HG02938 (cell line): ENCODE measurements around the gene B3GALT6.

Source experiments
- ATAC-seq: cut with Tn5 transposase; IDR thresholded peaks from one replicate; pipeline ENCODE4 v1.9.1; 2021; ENCODE audit warnings: mild to moderate bottlenecking, moderate library complexity; ENCODE audit not compliant: unreplicated experiment

Gene B3GALT6

GRCh38 chr1:1259951-1260600 is 28.0 kb downstream of the B3GALT6 start:
- no peak for ATAC-seq

- no peak for ATAC-seq
Measured at GRCh38 chr1:1260843-1261560, 29.0 kb downstream of the B3GALT6 start.

GRCh38 chr1:1262071-1262470 is 30.0 kb downstream of the B3GALT6 start:
- no peak for ATAC-seq

DNA sequence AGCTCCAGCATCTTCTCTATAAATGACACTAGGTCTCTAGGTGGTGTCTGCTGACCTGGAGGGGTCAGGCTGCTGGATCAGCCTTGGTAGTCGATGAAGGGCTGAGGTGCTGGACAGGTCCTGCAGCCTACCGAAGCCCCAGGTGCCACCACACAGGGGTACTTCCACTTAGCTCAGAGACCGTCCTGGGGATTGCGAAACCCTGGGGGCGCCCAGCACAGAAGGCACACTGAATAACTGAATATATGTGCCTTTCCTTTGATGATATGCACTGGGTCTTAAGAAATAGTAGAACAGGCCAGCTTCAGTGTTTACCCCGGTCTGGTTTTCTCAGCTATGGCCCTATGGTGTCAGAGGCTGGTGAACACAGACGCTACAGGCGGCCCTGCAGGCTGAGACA is 30.7 kb downstream of the B3GALT6 start:
- no peak for ATAC-seq

DNA sequence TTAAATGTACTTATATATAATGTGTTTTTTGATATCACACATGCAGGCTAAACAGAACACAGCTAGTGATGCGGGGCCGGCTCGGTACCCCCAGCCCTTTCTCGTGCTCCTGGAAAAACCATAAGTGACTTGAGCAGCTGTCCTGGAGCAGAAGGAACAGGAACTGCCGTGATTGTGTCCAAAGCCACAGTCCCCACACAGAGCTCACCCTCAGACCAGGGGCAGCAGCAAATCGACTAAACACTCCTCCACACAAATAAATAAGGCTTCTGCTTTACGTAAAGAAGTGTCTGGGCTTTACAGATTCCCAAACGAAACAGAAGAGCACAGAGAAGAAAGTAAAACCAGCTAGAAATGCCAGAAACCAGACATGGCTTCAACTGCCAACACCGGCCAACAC is 32.0 kb downstream of the B3GALT6 start:
- ATAC-seq: no peak

DNA sequence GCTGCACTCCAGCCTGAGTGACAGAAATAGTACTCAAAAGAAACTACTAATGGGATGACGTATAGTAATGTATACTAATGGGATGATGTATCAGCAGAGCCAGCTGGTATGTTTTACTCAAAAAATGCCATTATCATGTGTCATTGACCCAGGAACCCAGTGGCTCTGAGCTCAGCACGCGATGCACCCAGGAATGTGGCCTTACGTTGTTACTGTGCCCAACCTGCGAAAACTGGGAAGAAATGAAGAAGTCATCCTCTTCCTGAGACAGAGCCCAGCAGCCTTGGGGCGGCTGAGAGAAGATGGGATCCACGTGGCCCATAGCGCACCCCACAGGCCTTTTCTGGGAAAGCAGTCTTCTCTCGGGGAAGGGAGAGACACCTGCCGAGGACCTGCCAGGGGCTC is 32.8 kb downstream of the B3GALT6 start:
- no peak for ATAC-seq

DNA sequence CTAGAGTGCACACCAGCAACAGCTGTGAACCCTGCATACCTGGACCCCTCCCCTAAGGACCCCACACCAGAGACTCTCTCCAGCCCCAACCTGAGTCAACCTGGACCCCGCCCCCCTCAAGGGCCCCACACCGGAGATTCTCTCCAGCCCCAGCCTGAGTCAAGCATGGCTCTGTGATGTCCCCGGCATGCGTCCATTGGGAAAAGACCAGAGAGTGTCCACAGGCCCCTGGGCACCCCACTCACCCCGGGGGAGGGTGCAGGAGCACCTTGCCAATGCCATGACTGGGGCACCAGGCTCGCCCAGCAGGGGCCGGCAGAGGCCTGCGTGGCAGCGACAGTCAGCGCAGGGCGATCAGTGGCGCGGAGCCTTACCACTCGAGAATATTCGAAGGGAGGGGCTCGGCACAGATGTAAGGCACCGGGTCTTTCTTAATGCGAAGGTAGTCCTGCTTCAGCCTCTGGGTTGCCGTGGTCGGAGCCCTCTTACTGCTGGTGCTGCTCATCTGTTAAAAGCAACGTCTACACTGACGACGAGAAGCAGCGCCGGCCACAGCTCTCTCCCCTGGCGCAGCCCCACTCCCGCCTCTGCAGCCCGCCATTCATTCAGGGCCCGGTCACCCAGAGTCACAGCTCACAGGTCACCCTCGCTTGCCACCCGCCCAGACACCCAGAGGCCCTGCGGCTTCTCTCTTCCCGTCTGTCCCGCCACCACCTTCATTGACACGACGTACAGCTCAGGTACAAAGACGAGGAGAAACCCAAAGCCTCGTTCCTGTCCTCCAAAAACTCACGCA is 35.6 kb downstream of the B3GALT6 start:
- no peak for ATAC-seq

- no peak for ATAC-seq
Measured at GRCh38 chr1:1268284-1268682, 36.2 kb downstream of the B3GALT6 start.

- ATAC-seq: no peak
Measured at GRCh38 chr1:1270813-1271212, 38.8 kb downstream of the B3GALT6 start.

DNA sequence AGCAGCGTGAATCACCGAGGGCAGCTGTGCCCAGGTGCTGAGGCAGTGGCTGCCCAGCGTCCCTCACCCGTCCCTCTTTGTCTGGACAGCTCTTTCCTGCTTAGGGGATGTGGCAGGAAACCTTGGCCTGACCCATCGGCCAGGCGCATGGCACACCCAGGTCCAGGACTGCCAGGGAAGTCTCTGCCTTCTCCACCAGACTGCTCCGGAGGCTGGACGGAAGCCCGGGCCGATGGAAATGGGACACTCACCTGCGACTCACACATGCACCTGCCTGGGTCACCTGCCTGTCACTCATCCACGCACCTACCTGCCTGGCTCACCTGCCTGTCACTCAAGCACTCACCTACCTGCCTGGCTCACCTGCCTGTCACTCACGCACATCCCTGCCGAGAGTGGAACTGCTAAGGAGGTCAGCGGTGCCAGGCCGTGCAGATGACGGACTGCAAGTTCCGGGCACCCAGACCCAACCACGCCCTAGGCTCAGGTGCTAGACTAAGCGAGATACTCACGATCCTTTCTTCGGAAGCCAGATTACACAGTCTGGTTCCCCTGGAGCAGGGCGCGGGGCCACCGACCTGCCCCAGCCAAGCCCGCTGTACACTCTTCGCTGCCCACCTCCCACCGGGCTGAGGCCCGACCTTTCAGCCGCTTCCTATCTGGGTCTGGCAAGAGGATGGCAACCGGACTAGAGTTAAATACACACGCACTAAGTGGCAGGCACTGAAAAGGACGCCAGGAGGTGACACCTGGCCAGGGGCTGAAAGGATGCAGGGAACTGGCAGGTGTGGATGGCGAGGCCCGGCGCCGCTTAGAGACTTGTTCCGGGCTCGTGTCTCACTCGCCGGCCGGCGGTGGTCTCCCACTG is 40.5 kb downstream of the B3GALT6 start:
- ATAC-seq: no peak

DNA sequence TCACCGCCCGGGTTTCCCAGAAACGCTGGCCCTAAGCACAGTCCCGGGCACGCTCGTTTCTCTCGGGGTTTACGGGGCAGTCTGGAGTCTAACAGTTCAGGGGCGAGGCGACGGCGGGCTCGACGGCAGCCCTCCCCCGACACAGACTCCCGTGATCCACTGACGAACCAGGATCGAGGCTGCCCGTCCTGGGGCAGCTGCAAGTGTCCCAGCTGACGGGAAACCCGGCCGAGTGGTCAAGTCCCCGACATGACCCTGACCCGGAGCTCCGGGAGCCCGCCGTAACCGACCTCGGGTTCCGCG is 41.1 kb downstream of the B3GALT6 start:
- peak; percentile 19 for ATAC-seq

- ATAC-seq: peak; percentile 63
Measured at GRCh38 chr1:1273512-1274298, 41.7 kb downstream of the B3GALT6 start, which contains the start of gene UBE2J2. UBE2J2 (minus strand) TSS chr1:1273854; CDS start chr1:1267992, 5,862 bp downstream.

DNA sequence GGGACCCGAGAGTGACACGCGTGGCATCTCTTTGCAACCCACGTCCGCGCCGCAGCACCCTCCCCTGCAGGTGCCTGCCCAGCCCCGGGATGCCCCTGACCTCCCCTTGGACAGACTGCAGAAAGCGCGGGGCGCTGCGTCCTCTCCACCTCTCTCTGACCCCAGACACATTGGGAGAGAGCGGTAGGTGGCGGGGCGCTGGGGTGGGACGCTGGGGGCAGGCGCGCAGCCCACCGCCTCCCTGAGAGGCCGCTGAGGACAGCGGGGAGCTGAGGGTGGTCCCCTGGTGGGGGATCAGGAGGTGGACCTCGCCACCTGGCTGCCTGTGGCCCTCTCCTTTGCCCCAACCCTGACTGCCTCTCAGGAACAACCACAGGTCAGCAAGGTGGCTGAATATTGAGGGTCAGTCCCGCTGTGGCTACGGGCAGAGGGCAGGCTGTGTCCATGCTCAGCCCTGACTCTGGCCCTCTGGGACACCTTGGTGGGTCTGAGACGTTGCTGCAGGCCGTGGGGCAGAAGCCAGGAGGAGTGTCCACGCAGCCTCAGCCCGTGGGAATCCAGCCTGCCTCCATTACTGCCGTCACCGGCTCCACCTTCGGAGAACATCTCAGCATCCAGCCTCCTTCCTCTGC is 42.4 kb downstream of the B3GALT6 start:
- no peak for ATAC-seq

DNA sequence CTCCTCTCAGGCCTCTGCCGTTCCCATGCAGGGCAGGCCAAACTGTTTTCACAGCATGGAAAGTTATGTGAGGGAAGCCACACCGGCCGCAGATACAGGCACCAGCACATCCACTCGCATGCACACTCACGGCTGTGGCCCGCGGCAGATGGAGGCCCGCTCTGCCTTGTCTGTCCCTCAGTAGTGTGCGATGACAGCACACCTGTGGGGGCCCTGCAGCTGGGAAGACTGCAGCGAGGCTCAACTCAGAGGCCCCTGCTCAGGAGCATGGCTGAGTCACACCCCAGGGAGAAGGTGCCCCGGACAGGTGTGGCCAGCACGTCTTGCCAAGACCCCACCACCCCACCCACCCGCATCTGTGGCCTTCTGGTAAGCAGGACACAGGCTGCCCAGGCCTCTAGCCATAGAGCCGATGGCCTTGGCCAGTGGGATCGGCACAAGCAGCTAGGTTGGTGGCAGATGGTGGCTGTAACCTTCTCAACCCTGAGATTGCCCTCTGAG is 42.9 kb downstream of the B3GALT6 start:
- no peak for ATAC-seq

DNA sequence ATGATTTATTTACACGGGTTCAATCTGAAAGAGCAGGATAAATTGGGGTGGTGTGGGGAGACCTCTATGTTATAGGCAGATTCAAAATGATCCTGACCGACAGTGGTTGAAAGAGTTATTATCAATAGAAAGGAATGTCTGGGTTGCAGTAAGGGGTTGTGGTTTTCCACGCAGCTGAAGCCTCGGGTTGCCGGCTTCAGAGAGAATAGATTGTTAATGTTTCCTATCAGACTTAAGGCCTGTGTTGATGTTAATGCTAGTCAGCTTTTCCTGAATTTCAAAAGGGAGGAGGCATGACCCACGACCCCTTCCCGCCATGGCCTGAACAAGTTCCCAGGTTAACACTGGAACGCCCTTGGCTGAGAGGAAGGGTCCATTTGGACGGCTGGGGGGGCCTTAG is 43.8 kb downstream of the B3GALT6 start:
- no peak for ATAC-seq

GRCh38 chr1:1278620-1279019 is 46.6 kb downstream of the B3GALT6 start:
- no peak for ATAC-seq

- no peak for ATAC-seq
Measured at GRCh38 chr1:1279028-1279427, 47.0 kb downstream of the B3GALT6 start.

GRCh38 chr1:1280782-1281481 is 48.9 kb downstream of the B3GALT6 start:
- ATAC-seq: no peak
